SK-N-SH (cell line): ENCODE results near the gene MRPL55. TPM values are rescaled to one million over a fixed set of nuclear protein-coding genes. Genes with fewer than 3 reads are reported as not detected.

Experiments used
- CTCF ChIA-PET: fragments of 300-600, 350-600 bp; formaldehyde crosslinking; extraction: SDS; loops from one replicate; lab custom pipeline; 2021; lab: Yijun Ruan, JAX
- POLR2A ChIA-PET: fragments of 350-600 bp; sonication (Branson Sonifier 250); formaldehyde crosslinking; extraction: SDS; loops from one replicate; lab custom pipeline; 2020; ENCODE audit warnings: antibody characterized with exemption, inconsistent platforms; lab: Yijun Ruan, JAX
- DNase-seq: peaks from one replicate; pipeline ENCODE4 v3.0.0; 2012
- H2AFZ ChIP-seq: fragments of 200-600 bp; sonication (generic); 2 replicates; pipeline ENCODE4 v1.8.1; 2016; ENCODE audit warnings: antibody characterized with exemption, mild to moderate bottlenecking, low read depth
- H3F3A ChIP-seq: fragments of 200-600 bp; sonication (generic); replicated peaks from 2 replicates; pipeline ENCODE3; 2016; ENCODE audit warnings: antibody characterized with exemption, mild to moderate bottlenecking; ENCODE audit not compliant: insufficient read depth
- H3K27ac ChIP-seq, 2 experiments: fragments of 200-500 bp in 1 of 2; fragments of 200-600 bp in 1 of 2; sonication (Bioruptor generic) in 1 of 2; sonication (generic), shearing (Covaris generic) in 1 of 2; 2 replicates each; pipeline versions ENCODE4 v1.5.1 to v1.6.1; 2014 to 2016; ENCODE audit warnings: low read depth in 2 of 2, inconsistent platforms in 1 of 2, low read length in 1 of 2, mild to moderate bottlenecking in 1 of 2, mixed read lengths in 1 of 2
- H3K27me3 ChIP-seq: fragments of 200-600 bp; sonication (generic), shearing (Covaris generic); 2 replicates; pipeline ENCODE4 v1.6.1; 2016; ENCODE audit warnings: mixed run types; ENCODE audit not compliant: insufficient read depth
- H3K36me3 ChIP-seq, 2 experiments: fragments of 200-500 bp in 1 of 2; fragments of 200-600 bp in 1 of 2; sonication (Bioruptor generic) in 1 of 2; sonication (generic) in 1 of 2; replicated peaks in 1 of 2; 2 replicates each; pipeline versions ENCODE3 to v1.5.1; 2014 to 2016; ENCODE audit warnings: low read length in 1 of 2, mild to moderate bottlenecking in 1 of 2; ENCODE audit not compliant: insufficient read depth in 2 of 2, control insufficient read depth in 1 of 2
- H3K4me1 ChIP-seq, 2 experiments: fragments of 200-500 bp in 1 of 2; fragments of 200-600 bp in 1 of 2; sonication (Bioruptor generic) in 1 of 2; sonication (generic), shearing (Covaris generic) in 1 of 2; 2 replicates each; pipeline versions ENCODE4 v1.5.1 to v1.6.1; 2014 to 2016; ENCODE audit warnings: low read depth in 1 of 2, low read length in 1 of 2, mixed run types in 1 of 2; ENCODE audit not compliant: insufficient read depth in 2 of 2, control insufficient read depth in 1 of 2
- H3K4me2 ChIP-seq: fragments of 200-600 bp; sonication (generic), shearing (Covaris generic); 2 replicates; pipeline ENCODE4 v1.6.1; 2017; ENCODE audit warnings: mixed run types
- H3K4me3 ChIP-seq, 2 experiments: fragments of 200-500 bp in 1 of 2; fragments of 200-600 bp in 1 of 2; sonication (Bioruptor generic) in 1 of 2; sonication (generic), shearing (Covaris generic) in 1 of 2; 2 replicates each; pipeline versions ENCODE4 v1.5.1 to v1.8.1; 2014 to 2016; ENCODE audit warnings: low read depth in 2 of 2, inconsistent platforms in 1 of 2, low read length in 1 of 2, mild to moderate bottlenecking in 1 of 2, mixed read lengths in 1 of 2, moderate library complexity in 1 of 2
- H3K79me2 ChIP-seq: fragments of 200-600 bp; sonication (generic); 2 replicates; pipeline ENCODE4 v1.8.1; 2017; ENCODE audit warnings: mild to moderate bottlenecking; ENCODE audit not compliant: insufficient read depth
- H3K9ac ChIP-seq: fragments of 200-600 bp; sonication (generic); 2 replicates; pipeline ENCODE4 v1.6.1; 2017; ENCODE audit warnings: mixed run types
- H3K9me2 ChIP-seq: fragments of 200-600 bp; sonication (generic); 2 replicates; pipeline ENCODE4 v1.6.1; 2017; ENCODE audit warnings: mixed run types
- H3K9me3 ChIP-seq: fragments of 200-600 bp; sonication (generic); 2 replicates; pipeline ENCODE4 v1.6.1; 2017; ENCODE audit warnings: mixed run types, mild to moderate bottlenecking, moderate library complexity
- H4K20me1 ChIP-seq: fragments of 200-600 bp; sonication (generic); 2 replicates; pipeline ENCODE4 v1.6.1; 2017; ENCODE audit warnings: mild to moderate bottlenecking, mixed run types; ENCODE audit not compliant: insufficient read depth
- CTCF ChIP-seq: fragments of 200-600 bp; sonication (generic); IDR thresholded peaks from 2 replicates; pipeline ENCODE4 v1.6.1; 2017; ENCODE audit warnings: antibody characterized with exemption, mild to moderate bottlenecking, moderate library complexity
- EZH2phosphoT487 ChIP-seq: fragments of 200-600 bp; sonication (generic); IDR thresholded peaks from 2 replicates; pipeline ENCODE4 v1.6.1; 2017; ENCODE audit warnings: low read depth, mixed run types, mild to moderate bottlenecking, antibody characterized with exemption, moderate library complexity, borderline replicate concordance
- FOXJ3 ChIP-seq: sonication (generic); formaldehyde crosslinking; IDR thresholded peaks from 2 replicates; pipeline ENCODE4 v1.5.1; 2020; ENCODE audit warnings: mild to moderate bottlenecking, missing genetic modification reagents
- FOXM1 ChIP-seq: IDR thresholded peaks from 2 replicates; pipeline ENCODE4 v1.4.0; 2012; ENCODE audit warnings: low read depth, mild to moderate bottlenecking
- IRF3 ChIP-seq: fragments of 150-350 bp; IDR thresholded peaks from 2 replicates; pipeline ENCODE4 v1.6.1; 2016; ENCODE audit warnings: mild to moderate bottlenecking, low read depth, low read length
- JUND ChIP-seq: IDR thresholded peaks from 2 replicates; pipeline ENCODE4 v1.4.0; 2012
- MAX ChIP-seq: IDR thresholded peaks from 2 replicates; pipeline ENCODE4 v1.4.0; 2012; ENCODE audit warnings: low read depth
- MEF2A ChIP-seq: IDR thresholded peaks from 2 replicates; pipeline ENCODE4 v1.4.0; 2012; ENCODE audit warnings: low read depth, borderline replicate concordance
- MXI1 ChIP-seq: IDR thresholded peaks from 2 replicates; pipeline ENCODE4 v1.6.1; 2012; ENCODE audit warnings: mild to moderate bottlenecking, low read depth, low read length, improper control_type of control experiment
- NRF1 ChIP-seq: IDR thresholded peaks from 2 replicates; pipeline ENCODE4 v1.6.1; 2012; ENCODE audit warnings: low read depth, mild to moderate bottlenecking, low read length
- PBX3 ChIP-seq: IDR thresholded peaks from 2 replicates; pipeline ENCODE4; 2012
- RAD21 ChIP-seq: IDR thresholded peaks from 2 replicates; pipeline ENCODE4 v1.6.1; 2012; ENCODE audit warnings: mild to moderate bottlenecking, low read length
- RFX5 ChIP-seq: IDR thresholded peaks from 2 replicates; pipeline ENCODE4 v1.6.1; 2012; ENCODE audit warnings: mild to moderate bottlenecking, improper control_type of control experiment, low read length
- TAF1 ChIP-seq: IDR thresholded peaks from 2 replicates; pipeline ENCODE4 v1.6.1; 2012; ENCODE audit warnings: low read depth, mild to moderate bottlenecking, low read length, moderate library complexity, borderline replicate concordance
- TCF12 ChIP-seq: IDR thresholded peaks from 2 replicates; pipeline ENCODE4 v1.4.0; 2012
- TEAD4 ChIP-seq: IDR thresholded peaks from 2 replicates; pipeline ENCODE4 v1.4.0; 2012; ENCODE audit warnings: mild to moderate bottlenecking, borderline replicate concordance; ENCODE audit not compliant: insufficient read depth
- USF1 ChIP-seq: IDR thresholded peaks from 2 replicates; pipeline ENCODE4 v1.4.0; 2012; ENCODE audit warnings: low read depth, borderline replicate concordance
- YY1 ChIP-seq: IDR thresholded peaks from 2 replicates; pipeline ENCODE4 v1.4.0; 2012; ENCODE audit warnings: low read depth, mild to moderate bottlenecking
- ZBTB33 ChIP-seq: IDR thresholded peaks from 2 replicates; pipeline ENCODE4 v1.4.0; 2012; ENCODE audit warnings: low read depth, borderline replicate concordance
- WGBS: methylation state at CpG from one replicate; pipeline ENCODE4 v1.1.6; 2017; ENCODE audit warnings: low lambda C conversion rate; 5-methylcytosine and 5-hydroxymethylcytosine counted together
- polyA plus RNA-seq, 3 experiments: library from polyadenylated mRNA; depleted of rRNA; stranded (reverse); fragments of >200 nt; gene quantifications; 2 replicates each; pipeline ENCODE4 v1.2.3, GENCODE V29; 2012

The MRPL55 gene
- polyA plus RNA-seq, 1 of the 3 experiments (the other 2 are of a cell fraction) = 75.3 TPM

GRCh38 chr1:228106800-228107054 lies 2.4 kb downstream of the MRPL55 start (continued):
- TF ChIP-seq NRF1 = no peak

GRCh38 chr1:228105996-228106799 lies 2.9 kb downstream of the MRPL55 start:
- no peak overlapping the region for H3K9ac ChIP-seq
- CTCF ChIA-PET = interaction anchor here (1.0 to 5.6 kb wide), 3 partner anchors 24 to 107 kb away, joined by 3 to 31 read pairs (median 3); no protein-coding TSS in a partner anchor
- no peak overlapping the region for H3K27ac ChIP-seq
- H3F3A ChIP-seq = peaks cover 5% of the 10 kb centered on the region
- no peak overlapping the region for H3K4me3 ChIP-seq
- no peak overlapping the region for H2AFZ ChIP-seq
- no peak overlapping the region for H3K4me2 ChIP-seq
- H4K20me1 ChIP-seq = peaks cover 7% of the 10 kb centered on the region
- 43% methylated on average over 5 of the region's 8 CpGs for WGBS
- H3K79me2 ChIP-seq = peaks cover 37% of the 10 kb centered on the region
- H3K4me1 ChIP-seq = peaks cover 8 to 45% of the 10 kb centered on the region in 2 experiments; a peak in 3 of 4 replicates
- H3K36me3 ChIP-seq = peaks cover 8 to 24% of the 10 kb centered on the region in 2 experiments
- no peaks in the 10 kb centered on the region for H3K9me3 ChIP-seq
- H3K9me2 ChIP-seq = no peaks in the 10 kb centered on the region
- TF ChIP-seq MEF2A (no peak), PBX3 (no peak), IRF3 (no peak), TEAD4 (no peak), NRF1 (no peak), FOXJ3 (CRISPR knock-in tag) (no peak), YY1 (no peak), RAD21 (no peak), EZH2phosphoT487 (no peak), JUND (no peak), MXI1 (no peak), TCF12 (no peak), FOXM1 (no peak), RFX5 (no peak), ZBTB33 (no peak), MAX (no peak), USF1 (no peak), CTCF (no peak), TAF1 (no peak)
- DNase-seq = no peak
- POLR2A ChIA-PET = interaction anchor here (1.3 kb wide), 1 partner anchor 24 kb away, joined by 3 read pairs; the partner anchor contains the start of gene ARF1
- no peaks in the 10 kb centered on the region for H3K27me3 ChIP-seq
